GM12872 (cell line): ENCODE data around the gene GRIK3.

Source experiments
- CTCF ChIP-seq: IDR thresholded peaks from 3 replicates; pipeline ENCODE4 v1.5.1; 2011; ENCODE audit warnings: low read depth, mild to moderate bottlenecking, low read length, moderate library complexity; ENCODE audit not compliant: insufficient read depth

GRIK3 gene

DNA sequence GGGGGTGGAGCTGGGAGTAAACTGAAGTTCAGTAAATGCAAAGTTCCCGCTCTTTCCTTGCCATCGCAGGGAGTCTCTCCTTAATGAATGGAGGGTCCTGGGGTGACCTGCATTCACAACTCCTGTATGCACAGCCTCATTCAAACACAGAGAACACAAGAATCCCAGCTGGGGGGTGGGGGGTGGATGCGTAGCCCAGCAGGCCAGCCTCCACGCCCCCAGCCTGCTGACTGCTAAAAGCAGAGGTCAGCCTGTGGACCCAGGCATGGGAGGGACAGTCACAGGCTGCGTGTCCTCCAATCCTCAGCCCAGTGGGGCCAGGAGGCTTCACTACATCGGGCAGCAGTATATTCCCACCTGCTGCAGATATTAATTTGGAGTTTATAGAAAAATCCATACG lies 263.1 kb downstream of the GRIK3 start:
- TF ChIP-seq CTCF, result no peak

GRCh38 chr1:36769886-36770830 lies 264.2 kb downstream of the GRIK3 start:
- no peak for TF ChIP-seq CTCF

- no peak for TF ChIP-seq CTCF
These were observed 265.7 kb downstream of the GRIK3 start for GRCh38 chr1:36768486-36769178.

DNA sequence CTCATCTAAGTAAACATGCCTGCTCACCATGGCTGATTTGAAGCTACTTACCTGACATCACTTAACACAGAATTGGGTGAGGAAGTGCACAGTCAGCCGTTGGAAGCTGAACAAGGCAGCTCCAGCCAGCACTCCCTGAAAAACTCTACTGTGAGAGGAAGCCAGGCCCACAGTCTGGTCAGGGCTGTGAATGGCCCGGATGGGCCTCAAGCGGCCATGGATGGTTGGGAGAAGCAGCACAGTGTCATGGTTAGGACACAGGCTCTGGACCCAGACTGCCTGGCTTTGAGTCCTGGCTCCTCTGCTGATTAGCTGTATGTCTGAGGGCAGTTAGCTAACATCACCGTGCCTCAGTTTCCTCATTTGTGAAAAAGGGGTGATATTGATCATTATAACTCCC lies 267.8 kb downstream of the GRIK3 start:
- TF ChIP-seq CTCF, result no peak

DNA sequence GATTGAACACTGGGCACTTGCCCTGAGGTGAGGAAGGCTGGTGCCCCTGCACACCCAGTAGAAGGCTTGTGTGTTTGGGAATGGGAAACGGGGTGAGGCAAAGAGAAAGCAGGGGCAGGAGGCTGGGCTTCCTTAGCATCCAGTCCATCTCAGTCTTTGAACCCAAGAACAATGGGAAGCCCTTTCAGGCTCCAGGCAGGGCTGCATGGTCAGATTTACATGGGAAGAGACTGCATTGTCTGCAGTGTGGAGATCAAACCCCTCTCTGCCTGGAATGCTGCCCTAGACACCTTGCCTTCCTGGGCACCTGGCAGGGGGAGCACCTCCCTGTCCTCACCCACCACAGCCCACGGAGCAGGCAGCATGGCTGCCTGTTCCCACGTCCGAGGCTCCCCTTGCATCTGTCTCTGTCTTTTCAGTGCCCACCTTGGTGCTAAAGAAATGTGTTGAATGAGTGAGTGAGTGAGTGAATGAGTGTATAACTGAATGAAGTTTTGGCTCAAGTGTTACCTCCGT lies 268.5 kb downstream of the GRIK3 start:
- no peak for TF ChIP-seq CTCF

DNA sequence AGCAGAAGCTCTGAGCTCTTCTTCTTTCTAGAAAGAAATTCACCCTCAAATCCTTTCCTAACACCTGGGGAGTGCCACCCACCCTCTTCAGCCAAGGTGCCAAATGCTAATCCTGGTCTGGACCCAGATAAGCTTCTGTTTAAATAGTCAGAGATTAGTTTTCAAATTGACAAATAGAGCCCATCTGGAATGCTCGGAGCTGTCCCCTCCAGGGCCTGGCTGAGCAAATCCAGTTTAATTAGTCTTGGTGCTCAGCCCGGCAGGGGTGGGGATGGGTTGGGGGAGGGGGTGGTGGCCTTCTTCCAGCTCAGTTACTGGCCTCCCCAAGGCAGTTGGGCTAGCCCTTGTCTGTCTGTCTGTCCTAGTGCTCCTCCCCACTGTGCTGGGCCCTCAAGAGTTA lies 269.5 kb downstream of the GRIK3 start:
- TF ChIP-seq CTCF, result no peak

GRCh38 chr1:36763771-36764170 lies 270.5 kb downstream of the GRIK3 start:
- TF ChIP-seq CTCF, result no peak
